ENCODE results near the gene NKD1. TPM values are rescaled to one million over a fixed set of nuclear protein-coding genes. Genes with fewer than 3 reads are reported as not detected.

The NKD1 gene
- total RNA-seq, 1 donor from 2014 or later = 1.7 TPM

DNA sequence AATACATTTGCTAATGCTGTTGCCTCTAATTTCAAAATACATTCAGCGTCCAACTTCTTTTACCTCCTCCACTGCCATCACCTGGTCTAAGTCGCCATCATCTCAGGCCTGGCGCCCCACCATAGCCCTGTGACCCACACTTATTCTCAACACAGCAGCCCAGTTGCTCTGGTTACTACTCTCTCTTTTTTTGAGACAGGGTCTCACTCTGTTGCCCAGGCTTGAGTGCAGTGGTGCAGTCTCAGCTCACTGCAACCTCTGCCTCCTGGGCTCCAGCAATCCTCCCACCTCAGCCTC, 7.5 kb upstream of the NKD1 start:
- Histone ChIP-seq H3K27ac (no peak overlapping the region), H3K9me3 (no peaks in the 10 kb centered on the region), H3K36me3 (no peaks in the 10 kb centered on the region), H3K4me3 (no peak overlapping the region), H3K27me3 (no peaks in the 10 kb centered on the region), H3K4me1 (no peaks in the 10 kb centered on the region)
- intact Hi-C loops (cut with DNase I) = no loop called here
- no peak for TF ChIP-seq CTCF (IDR thresholded peaks at IDR 0.05)
- no peak for TF ChIP-seq POLR2AphosphoS5 (IDR thresholded peaks at IDR 0.05; ENCODE audit: insufficient read depth in 1 of 2, low read depth in 1 of 2)
- no peak for TF ChIP-seq POLR2A (IDR thresholded peaks at IDR 0.05)
- DNase-seq (ENCODE audit: extremely low spot score in 2 of 2) = no peak

- intact Hi-C loops (cut with DNase I) = no loop called here
- TF ChIP-seq CTCF (IDR thresholded peaks at IDR 0.05) (no peak), POLR2A (IDR thresholded peaks at IDR 0.05) (no peak), POLR2AphosphoS5 (IDR thresholded peaks at IDR 0.05; ENCODE audit: insufficient read depth in 1 of 2, low read depth in 1 of 2) (no peak)
- Histone ChIP-seq H3K27ac (no peak overlapping the region), H3K4me1 (peaks cover 6% of the 10 kb centered on the region), H3K9me3 (no peaks in the 10 kb centered on the region), H3K36me3 (no peaks in the 10 kb centered on the region), H3K27me3 (no peaks in the 10 kb centered on the region), H3K4me3 (no peak overlapping the region)
- DNase-seq (ENCODE audit: extremely low spot score in 2 of 2) = no peak
Observed at GRCh38 chr16:50542703-50543102, 5.5 kb upstream of the NKD1 start.

- peaks cover 24% of the 10 kb centered on the region for H3K4me1 ChIP-seq
- no peak overlapping the region for H3K4me3 ChIP-seq
- DNase-seq (ENCODE audit: extremely low spot score in 2 of 2) = no peak
- no peaks in the 10 kb centered on the region for H3K27me3 ChIP-seq
- TF ChIP-seq CTCF (IDR thresholded peaks at IDR 0.05) (no peak), POLR2A (IDR thresholded peaks at IDR 0.05) (no peak), POLR2AphosphoS5 (IDR thresholded peaks at IDR 0.05; ENCODE audit: insufficient read depth in 1 of 2, low read depth in 1 of 2) (no peak)
- intact Hi-C loops (cut with DNase I) = no loop called here
- no peaks in the 10 kb centered on the region for H3K9me3 ChIP-seq
- H3K27ac ChIP-seq = no peak overlapping the region
- H3K36me3 ChIP-seq = no peaks in the 10 kb centered on the region
Observed at GRCh38 chr16:50546125-50546524, 2.1 kb upstream of the NKD1 start.

GRCh38 chr16:50547340-50548124, 664 bp upstream of the NKD1 start:
- H3K4me1 ChIP-seq = peaks cover 24% of the 10 kb centered on the region

More at GRCh38 chr16:50547340-50548124, 664 bp upstream of the NKD1 start:
- no peak for DNase-seq (ENCODE audit: extremely low spot score in 2 of 2)
- Histone ChIP-seq H3K4me3 (peak overlapping the region; percentile 68 to 86), H3K9me3 (no peaks in the 10 kb centered on the region), H3K36me3 (no peaks in the 10 kb centered on the region), H3K27ac (peak overlapping the region; percentile 36), H3K27me3 (no peaks in the 10 kb centered on the region)
- TF ChIP-seq POLR2AphosphoS5 (IDR thresholded peaks at IDR 0.05; ENCODE audit: insufficient read depth in 1 of 2, low read depth in 1 of 2) (peak in 1 of 2 donors; percentile 27), POLR2A (IDR thresholded peaks at IDR 0.05) (no peak), CTCF (IDR thresholded peaks at IDR 0.05) (no peak)
- intact Hi-C loops (cut with DNase I) = no loop called here

Data from vagina (tissue), 2 donors.